Keratinocyte (primary cell): Measurements from ENCODE around the gene PAX1. TPM values are rescaled to one million over a fixed set of nuclear protein-coding genes. Genes with fewer than 3 reads are reported as not detected.

Experiments
- DNase-seq: peaks from one replicate; pipeline ENCODE4 v3.0.0-alpha.2; 2011; ENCODE audit warnings: low read depth, missing footprints, low spot score
- FAIRE-seq: peaks from 2 replicates; lab custom pipeline; 2011; peaks lifted over from hg19 to GRCh38; lab: Jason Lieb, UNC
- H2AFZ ChIP-seq: 2 replicates; pipeline ENCODE4 v1.6.0; 2012; ENCODE audit warnings: low read length, control low read depth, inconsistent platforms; ENCODE audit not compliant: control insufficient read depth
- H3K27ac ChIP-seq: 2 replicates; pipeline ENCODE4 v1.5.1; 2011; ENCODE audit warnings: low read length; ENCODE audit not compliant: control insufficient read depth, insufficient read depth
- H3K27me3 ChIP-seq: 3 replicates; pipeline ENCODE4 v1.6.0; 2011; ENCODE audit warnings: low read length; ENCODE audit not compliant: control insufficient read depth, insufficient read depth; ENCODE audit errors: extremely low read depth
- H3K36me3 ChIP-seq, 2 experiments: 2 replicates in 1 of 2; 3 replicates in 1 of 2; pipeline ENCODE4 v1.5.1; 2011; ENCODE audit warnings: low read length in 2 of 2, mild to moderate bottlenecking in 1 of 2; ENCODE audit not compliant: control insufficient read depth in 2 of 2, insufficient read depth in 2 of 2; ENCODE audit errors: extremely low read depth in 1 of 2
- H3K4me1 ChIP-seq: 3 replicates; pipeline ENCODE4 v1.5.1; 2011; ENCODE audit warnings: low read length; ENCODE audit not compliant: control insufficient read depth, insufficient read depth; ENCODE audit errors: extremely low read depth
- H3K4me2 ChIP-seq: 3 replicates; pipeline ENCODE4 v1.6.0; 2011; ENCODE audit warnings: low read depth, low read length; ENCODE audit not compliant: control insufficient read depth, insufficient read depth; ENCODE audit errors: extremely low read depth
- H3K4me3 ChIP-seq, 3 experiments: fragments of 200-600 bp in 1 of 3; sonication (generic) in 1 of 3; 2 replicates in 2 of 3; 3 replicates in 1 of 3; pipeline ENCODE4 v1.5.1; 2011 to 2016; ENCODE audit warnings: low read length in 3 of 3, mild to moderate bottlenecking in 3 of 3, control low read depth in 2 of 3, inconsistent platforms in 1 of 3, low read depth in 1 of 3, mixed read lengths in 1 of 3, mixed run types in 1 of 3, moderate library complexity in 1 of 3; ENCODE audit not compliant: control insufficient read depth in 2 of 3, insufficient read depth in 2 of 3; ENCODE audit errors: extremely low read depth in 1 of 3
- H3K79me2 ChIP-seq: 2 replicates; pipeline ENCODE4 v1.6.0; 2012; ENCODE audit warnings: low read length; ENCODE audit not compliant: control insufficient read depth, insufficient read depth
- H3K9ac ChIP-seq: 3 replicates; pipeline ENCODE4 v1.6.0; 2011; ENCODE audit warnings: low read length; ENCODE audit not compliant: control insufficient read depth, insufficient read depth; ENCODE audit errors: extremely low read depth
- H3K9me1 ChIP-seq: 3 replicates; pipeline ENCODE4 v1.6.0; 2011; ENCODE audit warnings: low read length; ENCODE audit not compliant: control insufficient read depth, insufficient read depth; ENCODE audit errors: extremely low read depth
- H3K9me3 ChIP-seq: 2 replicates; pipeline ENCODE4 v1.5.1; 2012; ENCODE audit warnings: low read depth, low read length; ENCODE audit not compliant: control insufficient read depth
- H4K20me1 ChIP-seq: 3 replicates; pipeline ENCODE4 v1.6.0; 2011; ENCODE audit warnings: low read length; ENCODE audit not compliant: control insufficient read depth, insufficient read depth; ENCODE audit errors: extremely low read depth
- CTCF ChIP-seq, 3 experiments: IDR thresholded peaks in 1 of 3; conservative IDR thresholded peaks in 1 of 3; optimal IDR thresholded peaks in 1 of 3; 2 replicates in 2 of 3; 3 replicates in 1 of 3; pipeline versions ENCODE3 to v1.5.1; 2011; ENCODE audit warnings: low read length in 3 of 3, mild to moderate bottlenecking in 3 of 3, moderate library complexity in 2 of 3, control low read depth in 1 of 3, inconsistent platforms in 1 of 3; ENCODE audit not compliant: insufficient read depth in 2 of 3; ENCODE audit errors: extremely low read depth in 1 of 3
- EZH2 ChIP-seq: IDR thresholded peaks from one replicate; pipeline ENCODE4 v1.6.1; 2012; ENCODE audit warnings: inconsistent platforms, mild to moderate bottlenecking, low read length, moderate library complexity
- dilution Hi-C: fragments of 300-500 bp; cut with MboI; formaldehyde crosslinking; loops from one replicate; pipeline ENCODE4 v1.7.0; 2020; ENCODE audit warnings: low sequenced_read_pairs; ENCODE audit not compliant: extremely low pct_ligation_motif_present
- polyA plus RNA-seq, 5 experiments: library from polyadenylated mRNA; depleted of rRNA in 3 of 5; stranded (reverse) in 3 of 5; stranded (forward) in 1 of 5; unstranded in 1 of 5; fragments of >200 nt; gene quantifications; 1 replicate in 1 of 5; 2 replicates in 3 of 5; 3 replicates in 1 of 5; pipeline versions ENCODE4 v1.2.1 to v1.2.3, GENCODE V29; 2011 to 2012; ENCODE audit warnings: missing spikeins in 2 of 5, low read depth in 1 of 5, low replicate concordance in 1 of 5

Gene PAX1
- polyA plus RNA-seq, 1 donor (not counting 4 experiments of a cell fraction or from before 2014, with no cell fraction given) = not detected

DNA sequence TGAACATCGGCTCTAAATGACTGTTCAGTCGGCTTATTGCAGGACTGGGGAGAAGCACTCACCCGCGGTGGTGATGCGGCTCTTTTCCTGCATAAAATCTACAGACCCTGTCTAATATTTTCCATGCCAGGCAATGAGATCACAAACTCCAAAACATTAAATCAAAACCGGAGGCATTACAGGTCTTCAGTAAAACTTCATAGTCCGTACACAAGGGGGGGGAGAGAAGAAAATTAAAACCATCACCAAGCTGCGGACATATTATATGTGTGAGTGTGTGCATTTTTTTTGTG, 6.3 kb upstream of the PAX1 start:
- Histone ChIP-seq H3K27ac (no peak overlapping the region), H3K4me3 (no peak overlapping the region), H2AFZ (no peak overlapping the region), H3K36me3 (no peaks in the 10 kb centered on the region), H3K4me1 (no peaks in the 10 kb centered on the region), H3K9ac (no peak overlapping the region), H3K9me3 (no peaks in the 10 kb centered on the region), H3K9me1 (no peaks in the 10 kb centered on the region), H3K4me2 (no peak overlapping the region), H3K79me2 (no peaks in the 10 kb centered on the region), H3K27me3 (peaks cover 51% of the 10 kb centered on the region), H4K20me1 (no peaks in the 10 kb centered on the region)
- dilution Hi-C loops = no loop called here
- DNase-seq (no peak), FAIRE-seq (no peak)
- no peak for TF ChIP-seq EZH2
- no peak for TF ChIP-seq CTCF (optimal IDR thresholded peaks at IDR 0.05 in 1 of 3, IDR thresholded peaks at IDR 0.05 in 1 of 3, conservative IDR thresholded peaks at IDR 0.05 in 1 of 3; ENCODE audit: extremely low read depth in 1 of 3, insufficient read depth in 2 of 3, low read length in 3 of 3)

- H3K4me2 ChIP-seq = no peak overlapping the region
- H3K4me3 ChIP-seq = no peak overlapping the region
- no peaks in the 10 kb centered on the region for H4K20me1 ChIP-seq
- no peaks in the 10 kb centered on the region for H3K9me1 ChIP-seq
- FAIRE-seq (no peak), DNase-seq (no peak)
- peaks cover 69% of the 10 kb centered on the region for H3K27me3 ChIP-seq
- no peaks in the 10 kb centered on the region for H3K36me3 ChIP-seq
- H3K27ac ChIP-seq = no peak overlapping the region
- H3K9ac ChIP-seq = no peak overlapping the region
- H3K4me1 ChIP-seq = no peaks in the 10 kb centered on the region
- H3K79me2 ChIP-seq = no peaks in the 10 kb centered on the region
- TF ChIP-seq CTCF (optimal IDR thresholded peaks at IDR 0.05 in 1 of 3, IDR thresholded peaks at IDR 0.05 in 1 of 3, conservative IDR thresholded peaks at IDR 0.05 in 1 of 3; ENCODE audit: extremely low read depth in 1 of 3, insufficient read depth in 2 of 3, low read length in 3 of 3) (no peak), EZH2 (peak; percentile 47)
- no peak overlapping the region for H2AFZ ChIP-seq
- no peaks in the 10 kb centered on the region for H3K9me3 ChIP-seq
- dilution Hi-C loops = no loop called here
These were observed 4.1 kb upstream of the PAX1 start for GRCh38 chr20:21701171-21701876.
